NAMALWA (cell line): ENCODE data around the gene CDYL.
A peak's percentile ranks its signal among the peaks of the same experiment; 100 is the strongest.
"Not testable (repeated sequence)": the region's sequence is repeated elsewhere in the genome, so short reads cannot be mapped to it uniquely, and the experiment has no call there.

Experiments used
- DNase-seq: peaks from one replicate; pipeline ENCODE4 v3.0.0-alpha.2; 2015; ENCODE audit warnings: low spot score

The CDYL gene

DNA sequence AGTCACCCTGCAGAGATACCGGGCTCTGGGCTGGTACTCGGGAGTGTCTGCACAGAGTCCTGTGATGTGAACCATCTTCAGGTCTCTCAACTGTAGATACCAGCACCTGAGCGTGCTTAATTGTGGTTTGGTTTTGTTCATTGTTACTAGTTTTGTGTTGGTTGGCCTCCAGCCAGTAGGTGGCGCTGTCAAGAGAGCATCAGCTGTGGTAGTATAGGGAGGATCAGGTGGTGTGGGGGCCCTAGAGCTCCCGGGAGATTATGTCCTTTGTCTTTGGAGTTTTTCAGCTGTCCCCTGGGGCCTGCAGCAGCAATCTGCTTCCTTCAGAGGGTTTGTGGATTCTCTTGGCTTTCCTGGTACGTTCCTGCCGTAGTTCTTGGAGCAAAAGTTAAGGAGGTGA, 67.9 kb downstream of the CDYL start:
- DNase-seq: peak; percentile 42

DNA sequence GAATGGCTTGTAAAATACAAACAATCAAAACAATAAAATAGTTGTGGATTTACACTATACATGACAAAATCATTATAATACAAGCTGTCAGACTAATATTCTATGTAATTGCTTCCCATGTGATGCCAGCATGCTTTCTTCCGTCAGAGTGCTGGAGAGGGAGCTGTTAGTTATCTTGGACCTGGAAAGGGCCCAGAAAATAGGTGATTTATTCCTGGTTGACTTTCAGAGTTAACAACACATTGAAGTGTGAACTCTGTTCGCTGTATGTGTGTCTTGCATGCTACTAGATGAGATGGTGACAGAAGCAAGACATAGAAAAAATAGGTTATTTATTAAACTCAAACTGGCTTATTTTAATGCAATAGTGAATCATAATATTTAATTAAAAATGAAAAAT, 70.2 kb downstream of the CDYL start:
- no peak for DNase-seq

DNA sequence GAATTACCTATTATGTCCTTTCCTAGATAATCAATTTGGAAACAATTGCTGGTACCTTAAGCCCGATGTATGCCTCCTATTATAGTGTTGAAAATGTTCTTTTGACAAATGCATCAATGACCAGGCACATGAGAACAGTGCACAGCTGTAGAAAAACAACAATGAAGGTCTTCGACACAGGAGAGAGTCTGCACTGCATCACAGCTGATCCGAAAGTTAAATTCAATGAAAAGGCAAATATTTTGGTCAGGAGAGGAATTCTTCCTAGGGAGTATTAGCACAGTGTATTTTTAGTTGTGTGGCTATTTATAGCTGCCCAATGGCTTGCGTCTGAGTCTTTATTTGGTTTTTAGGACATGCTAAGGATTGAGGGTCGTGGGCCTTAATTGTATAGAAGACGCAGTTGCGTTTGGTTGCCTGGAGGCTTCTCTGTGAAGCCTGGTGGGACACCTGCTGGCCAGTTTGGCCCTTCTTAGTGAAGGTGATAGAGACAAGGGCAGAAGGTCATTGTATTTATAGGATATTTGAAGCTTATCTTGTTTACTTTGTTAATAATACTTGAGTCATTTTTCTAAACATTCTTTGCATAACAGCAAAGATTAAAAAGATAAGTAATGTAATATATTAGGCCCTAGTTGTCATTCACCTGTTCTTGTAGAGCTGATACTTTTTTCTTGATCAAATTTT, 72.3 kb downstream of the CDYL start:
- peak; percentile 19 for DNase-seq

DNA sequence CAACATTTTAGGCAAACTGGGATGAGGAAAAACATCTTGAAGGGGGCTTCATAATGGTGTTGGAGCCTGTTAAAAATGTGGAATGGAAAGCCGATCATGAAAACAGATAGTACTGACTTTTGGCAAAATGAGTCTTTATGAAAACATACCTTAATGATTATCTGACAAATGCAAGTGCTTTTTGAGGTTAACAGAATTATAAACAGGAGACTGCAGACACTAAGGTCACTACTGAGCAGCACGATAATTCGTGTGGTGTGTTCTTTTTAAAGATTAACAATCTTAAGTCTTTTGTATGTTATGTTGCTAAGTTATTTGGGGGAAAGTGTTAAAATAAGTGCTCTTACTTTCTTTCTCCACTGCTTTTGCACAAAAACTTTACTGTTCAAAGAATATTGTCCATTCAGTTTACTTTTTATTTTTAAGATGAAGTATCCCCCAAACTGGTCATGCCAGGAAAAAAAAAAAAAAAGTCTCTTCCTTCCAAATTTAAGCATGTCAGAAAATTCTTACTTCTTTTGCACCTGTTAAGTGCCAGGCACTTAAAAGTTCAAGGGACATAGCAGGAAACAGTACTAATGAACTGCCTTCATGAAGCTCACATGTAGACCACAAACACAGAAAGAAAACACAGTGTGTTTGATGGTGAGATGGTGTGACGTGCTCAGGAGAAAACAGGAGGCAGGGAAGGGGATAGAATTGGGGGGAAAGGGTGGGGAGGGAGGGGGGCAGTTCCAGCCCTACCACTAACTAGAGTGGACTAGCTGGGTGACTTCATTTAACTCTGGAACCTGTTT, 73.2 kb downstream of the CDYL start:
- no peak for DNase-seq

DNA sequence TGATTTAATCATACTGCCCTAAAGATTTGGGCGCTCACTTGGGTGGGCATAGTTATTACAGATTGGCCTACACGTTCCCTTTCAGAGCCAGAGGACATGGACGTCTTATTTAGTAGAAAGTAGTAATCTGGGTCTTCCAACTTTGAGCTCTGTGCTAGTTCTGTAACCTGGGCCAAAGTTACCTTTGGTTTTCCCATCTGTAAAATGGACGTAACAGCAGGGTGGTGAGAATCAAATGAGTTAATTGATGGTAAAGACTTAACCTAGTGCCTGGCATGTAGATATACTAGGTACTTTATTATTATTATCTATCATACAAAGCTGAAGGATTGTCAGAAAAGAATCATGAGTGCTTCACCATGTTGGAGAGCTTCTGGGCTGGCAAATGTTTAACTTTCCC, 74.8 kb downstream of the CDYL start:
- DNase-seq: no peak

DNA sequence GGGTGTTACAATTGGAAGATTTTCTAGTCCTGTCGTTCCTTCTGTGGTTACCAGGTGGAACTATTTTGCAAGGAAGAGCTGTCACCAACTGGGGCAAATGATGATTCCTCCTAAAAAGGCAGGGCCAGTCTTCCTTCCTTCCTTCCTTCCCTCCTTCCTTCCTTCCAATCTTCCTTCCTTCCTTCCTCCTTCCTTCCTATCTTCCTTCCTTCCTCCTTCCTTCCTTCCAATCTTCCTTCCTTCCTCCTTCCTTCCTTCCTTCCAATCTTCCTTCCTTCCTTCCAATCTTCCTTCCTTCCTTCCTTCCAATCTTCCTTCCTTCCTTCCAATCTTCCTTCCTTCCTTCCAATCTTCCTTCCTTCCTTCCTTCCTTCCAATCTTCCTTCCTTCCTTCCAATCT, 76.0 kb downstream of the CDYL start:
- DNase-seq: not testable (repeated sequence)

DNA sequence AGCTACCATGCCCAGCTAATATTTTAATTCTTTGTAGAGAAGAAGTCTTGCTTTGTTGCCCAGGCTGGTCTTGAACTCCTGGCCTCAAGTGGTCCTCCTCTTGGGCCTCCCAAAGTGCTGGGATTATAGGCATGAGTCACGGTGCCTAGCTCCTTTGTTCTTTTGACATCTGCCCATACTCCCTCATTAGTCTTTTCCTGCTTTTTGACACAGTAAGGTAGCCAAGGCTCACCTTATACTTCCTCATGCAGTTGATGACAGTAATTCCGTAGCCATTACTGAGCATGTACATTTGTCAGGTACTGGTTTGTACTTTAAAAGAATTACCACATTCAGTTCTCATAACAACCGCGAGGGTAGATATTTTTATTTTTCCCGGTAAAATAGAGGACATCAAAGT, 76.7 kb downstream of the CDYL start:
- no peak for DNase-seq

DNA sequence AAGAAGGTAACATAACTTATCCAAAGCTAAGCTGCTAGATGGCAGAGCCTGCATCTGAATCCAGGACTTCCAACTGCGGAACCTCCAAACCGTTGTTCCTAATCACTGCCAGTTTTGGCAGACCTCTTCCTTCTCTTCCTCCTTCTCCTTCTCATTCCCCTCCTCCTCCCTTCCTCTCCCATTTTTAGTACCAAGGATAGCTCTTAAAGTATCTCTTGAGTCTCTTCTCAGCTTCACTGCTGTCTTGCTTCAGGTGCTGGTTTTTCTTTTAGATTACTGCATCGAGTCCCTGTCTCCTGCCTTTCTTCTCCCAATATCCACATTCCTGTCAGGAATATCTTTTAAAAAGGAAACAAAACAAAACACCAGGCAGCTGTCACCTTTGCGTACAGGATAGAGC, 77.1 kb downstream of the CDYL start:
- DNase-seq: no peak

DNA sequence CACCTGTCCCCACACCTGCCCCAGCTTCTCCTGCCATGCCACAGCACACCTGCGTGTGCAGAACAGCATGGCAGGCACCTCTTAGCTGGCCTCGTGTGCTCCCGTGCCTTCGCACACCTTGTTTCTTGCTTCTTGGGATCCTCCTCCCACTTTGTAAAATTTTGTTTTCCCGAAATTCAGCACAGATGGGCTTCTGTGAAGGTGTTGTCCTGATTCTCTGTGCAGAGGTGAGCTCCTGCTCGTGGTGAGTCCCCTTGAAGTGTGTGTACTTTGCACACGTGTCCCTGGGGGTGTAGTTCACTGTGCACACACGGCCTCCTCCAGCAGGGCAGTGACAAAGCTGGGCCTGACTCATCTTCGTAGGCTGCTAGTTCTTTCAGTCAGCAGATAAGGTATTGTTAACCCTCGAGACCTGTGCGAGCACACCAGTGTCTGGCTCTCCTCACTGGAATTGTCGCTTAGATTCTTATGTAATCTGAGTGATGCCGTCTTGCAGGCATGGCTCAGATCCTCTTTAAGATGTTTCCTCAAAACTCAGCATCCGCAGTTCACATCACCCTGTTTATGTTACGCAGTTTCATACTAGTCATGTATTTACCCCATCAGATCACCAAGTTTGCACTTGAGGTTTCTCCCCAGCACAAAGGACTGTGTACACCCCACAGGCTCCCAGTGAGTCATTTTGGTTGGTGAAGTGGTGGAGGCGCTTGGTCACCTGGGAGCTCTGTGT, 77.7 kb downstream of the CDYL start:
- no peak for DNase-seq

DNA sequence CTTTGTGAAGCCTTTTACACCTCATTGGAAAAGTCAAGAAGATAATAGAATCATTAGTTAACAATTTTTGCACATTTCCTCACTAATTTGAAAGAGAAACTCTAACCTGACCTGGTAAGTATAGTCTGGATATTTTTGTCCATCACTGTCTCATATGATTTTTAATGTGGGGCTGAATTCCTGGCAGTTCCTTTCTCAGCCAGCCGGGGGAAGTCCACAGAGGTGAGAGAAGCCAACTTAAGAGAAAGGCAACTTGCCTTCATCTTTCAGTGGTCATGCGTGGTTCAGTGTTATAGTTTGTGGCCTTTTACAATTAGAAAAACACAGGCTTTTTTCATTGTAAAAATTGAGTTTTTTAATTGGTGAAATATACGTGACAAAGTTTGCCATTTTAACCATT, 80.6 kb downstream of the CDYL start:
- no peak for DNase-seq

DNA sequence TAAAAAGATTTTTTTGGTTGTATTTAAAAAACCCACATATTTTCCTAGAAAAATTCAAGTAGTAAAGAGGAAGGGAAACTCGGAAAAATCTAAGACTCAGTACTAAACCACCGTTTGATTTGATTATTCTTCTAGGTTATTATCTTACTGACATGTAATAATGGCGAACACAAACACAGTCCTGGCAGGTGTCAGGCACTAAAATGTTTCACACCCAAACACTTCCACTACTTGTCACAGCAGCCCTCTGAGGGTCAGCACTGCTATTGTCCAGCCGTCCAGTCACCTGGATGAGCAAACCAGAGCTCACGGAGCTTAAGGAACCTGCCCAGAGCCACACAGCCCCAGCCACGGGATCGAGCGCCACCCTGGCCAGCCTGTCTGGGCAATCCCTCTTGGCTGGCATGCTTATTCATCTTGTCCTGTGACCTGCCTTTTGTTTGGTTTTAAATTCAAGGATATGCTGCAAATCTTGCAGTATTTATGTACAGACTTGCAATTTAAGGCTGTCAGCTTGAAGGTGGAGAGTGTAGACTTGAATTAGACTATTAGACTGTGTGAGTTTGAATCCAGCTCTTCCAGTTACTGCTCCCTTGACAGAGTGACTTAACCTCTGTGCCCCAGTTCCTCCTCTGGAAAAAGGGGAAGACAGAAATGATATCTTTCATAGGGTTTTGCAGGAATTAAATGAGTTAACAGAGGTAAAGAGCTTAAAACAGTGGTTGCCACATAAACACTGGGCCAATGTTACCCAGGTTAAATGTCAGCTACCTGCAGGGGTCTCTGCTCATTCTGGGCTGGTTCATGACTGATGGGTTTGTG, 82.2 kb downstream of the CDYL start:
- DNase-seq: no peak

DNA sequence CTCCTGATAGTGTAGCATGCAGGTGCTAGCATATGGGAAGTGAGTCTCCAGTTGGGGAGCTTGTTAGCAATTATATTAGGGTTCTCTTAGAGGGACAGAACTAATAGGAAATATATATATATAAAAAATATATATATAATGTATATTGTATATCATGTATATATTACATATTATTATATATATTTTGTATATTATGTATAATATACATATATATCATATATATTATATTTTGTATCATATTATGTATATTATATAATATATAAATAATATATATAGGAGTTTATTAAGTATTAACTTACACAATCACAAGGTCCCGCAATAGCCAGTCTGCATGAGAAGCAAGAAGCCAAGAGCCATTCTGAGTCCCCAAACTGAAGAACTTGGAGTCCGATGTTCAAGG, 84.2 kb downstream of the CDYL start:
- no peak for DNase-seq

DNA sequence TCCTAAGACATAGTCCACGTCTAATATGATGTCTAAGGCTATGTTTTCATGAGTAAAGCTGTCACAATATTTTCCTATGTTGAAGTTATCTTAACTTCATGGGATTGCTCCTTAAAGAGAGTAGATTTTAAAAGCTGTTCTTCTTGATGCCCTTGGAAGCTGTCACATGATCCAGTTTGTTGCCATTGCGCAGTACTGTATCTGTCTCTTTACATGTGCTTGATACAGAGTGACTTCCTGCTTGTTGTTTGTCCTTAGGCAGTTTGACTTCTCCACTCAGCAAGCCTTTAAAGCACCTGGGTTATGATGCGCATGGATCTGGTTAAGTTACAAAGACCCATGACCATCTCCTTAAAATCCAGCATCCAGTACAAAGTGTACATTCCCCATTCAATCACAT, 85.4 kb downstream of the CDYL start:
- DNase-seq: no peak

DNA sequence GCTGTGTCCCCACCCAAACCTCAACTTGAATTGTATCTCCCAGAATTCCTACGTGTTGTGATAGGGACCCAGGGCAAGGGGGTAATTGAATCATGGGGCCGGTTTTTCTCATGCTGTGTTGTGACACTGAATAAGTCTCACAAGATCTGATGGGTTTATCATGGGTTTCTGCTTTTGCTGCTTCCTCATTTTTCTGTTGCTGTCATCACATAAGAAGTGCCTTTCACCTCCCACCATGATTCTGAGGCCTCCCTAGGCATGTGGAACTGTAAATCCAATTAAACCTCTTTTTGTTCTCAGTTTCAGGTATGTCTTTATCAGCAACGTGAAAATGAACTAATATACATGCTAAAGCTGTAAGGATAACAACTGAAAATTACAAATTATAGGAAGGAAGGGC, 88.3 kb downstream of the CDYL start:
- DNase-seq: no peak

DNA sequence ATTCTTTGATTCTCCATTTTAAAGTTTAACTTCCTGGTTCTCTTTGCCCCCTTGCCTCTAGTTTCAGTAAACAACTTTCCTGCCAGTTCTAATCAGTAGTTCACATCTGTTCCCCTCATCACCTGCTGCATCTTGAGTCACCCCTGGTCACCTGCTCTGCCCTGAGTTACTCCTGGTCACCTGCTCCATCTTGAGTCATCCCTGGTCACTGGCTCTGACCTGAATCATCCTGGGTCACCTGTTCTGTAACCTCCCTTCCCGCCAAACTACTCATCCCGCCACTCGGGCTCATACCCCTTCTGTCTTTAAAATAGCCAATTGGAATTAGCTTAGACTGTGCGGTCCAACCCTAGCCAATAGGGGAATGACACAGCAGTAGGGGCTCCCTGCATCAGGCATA, 88.8 kb downstream of the CDYL start:
- not testable (repeated sequence) for DNase-seq

DNA sequence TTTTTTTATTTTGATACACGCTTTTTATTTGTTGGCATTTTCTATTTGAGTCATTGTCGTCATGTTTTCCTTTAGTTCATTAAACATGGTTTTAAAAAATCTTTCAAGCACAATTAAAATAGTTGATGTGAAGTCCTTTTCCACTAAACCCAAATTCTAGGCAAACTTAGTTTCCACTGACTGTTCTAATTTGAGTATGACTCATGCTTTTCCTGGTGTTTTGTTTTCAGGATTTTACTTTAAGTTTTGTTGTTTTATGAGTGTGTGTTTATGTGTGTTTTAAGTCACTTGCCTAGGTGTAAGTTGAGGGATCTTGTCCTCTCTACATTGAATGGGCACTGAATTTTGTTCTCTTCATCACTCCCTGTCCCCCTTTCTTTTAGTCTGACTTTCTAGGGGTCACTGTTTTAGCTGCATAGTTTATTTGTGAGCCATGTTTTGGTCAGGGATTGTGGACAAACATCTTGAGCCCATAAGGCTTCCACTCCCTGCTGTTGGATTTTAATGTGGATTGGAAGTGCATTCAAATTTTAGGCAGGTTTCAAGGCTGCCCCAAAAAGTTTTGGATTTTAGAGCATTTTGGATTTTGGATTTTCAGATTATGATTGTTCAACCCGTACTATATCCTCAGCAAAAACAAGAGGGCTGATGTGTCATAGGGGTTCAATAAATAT, 94.8 kb downstream of the CDYL start:
- no peak for DNase-seq

DNA sequence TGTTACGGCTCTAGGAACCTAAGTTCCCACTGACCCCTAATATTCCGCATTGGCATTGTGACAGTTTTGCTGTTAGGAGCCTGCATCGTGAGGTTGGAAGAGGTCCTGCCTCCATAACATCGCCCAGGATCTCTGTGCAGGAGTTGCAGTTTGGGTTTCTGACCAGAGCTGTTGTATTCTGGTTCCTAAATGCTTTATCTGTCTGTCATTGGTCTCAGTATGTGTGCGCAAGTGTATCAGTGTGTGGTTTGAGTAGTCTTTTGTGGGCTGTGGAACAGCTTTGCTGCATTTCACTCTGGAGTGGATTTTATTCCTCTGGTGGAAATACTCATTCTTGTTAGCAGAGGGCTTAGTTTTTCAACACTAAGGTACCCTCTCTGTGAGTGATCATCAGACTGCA, 95.6 kb downstream of the CDYL start:
- DNase-seq: no peak

DNA sequence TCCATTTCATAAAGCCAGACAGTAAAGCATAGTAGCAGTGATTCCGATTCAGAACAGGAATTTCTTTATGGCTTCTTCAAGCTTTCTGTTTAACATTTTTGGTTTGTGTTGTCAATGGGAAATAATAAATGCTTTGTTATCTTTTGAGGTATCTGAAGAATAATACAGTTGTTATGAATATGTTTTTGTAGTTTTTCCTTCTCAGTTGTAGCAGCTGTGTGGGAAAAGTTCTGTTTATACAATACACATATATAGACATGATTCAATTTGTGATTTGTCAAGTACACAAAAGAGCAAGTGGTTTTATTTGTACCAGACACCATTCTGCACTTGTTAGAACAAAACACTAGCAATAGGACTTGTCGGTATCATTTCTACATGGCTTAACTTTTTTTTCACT, 96.6 kb downstream of the CDYL start:
- no peak for DNase-seq

DNA sequence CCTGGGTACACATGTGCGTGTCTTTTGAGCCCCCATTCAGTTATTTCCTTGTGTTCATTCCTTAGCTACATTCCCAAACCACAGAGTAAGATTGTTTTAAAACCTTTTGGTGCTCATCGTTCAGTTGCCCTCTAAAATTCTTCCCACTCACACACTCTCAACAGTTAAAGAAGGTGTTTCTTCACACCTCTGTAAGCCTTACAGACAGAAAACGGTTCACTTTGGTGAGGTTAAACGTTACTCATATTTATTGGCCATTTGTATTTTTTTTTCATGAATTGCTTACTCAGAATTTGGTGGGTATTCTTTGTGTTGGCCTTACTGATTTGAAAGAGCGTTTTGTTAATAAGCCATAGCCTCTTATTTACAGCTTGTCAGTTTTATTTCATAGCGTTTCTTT, 97.7 kb downstream of the CDYL start:
- no peak for DNase-seq

DNA sequence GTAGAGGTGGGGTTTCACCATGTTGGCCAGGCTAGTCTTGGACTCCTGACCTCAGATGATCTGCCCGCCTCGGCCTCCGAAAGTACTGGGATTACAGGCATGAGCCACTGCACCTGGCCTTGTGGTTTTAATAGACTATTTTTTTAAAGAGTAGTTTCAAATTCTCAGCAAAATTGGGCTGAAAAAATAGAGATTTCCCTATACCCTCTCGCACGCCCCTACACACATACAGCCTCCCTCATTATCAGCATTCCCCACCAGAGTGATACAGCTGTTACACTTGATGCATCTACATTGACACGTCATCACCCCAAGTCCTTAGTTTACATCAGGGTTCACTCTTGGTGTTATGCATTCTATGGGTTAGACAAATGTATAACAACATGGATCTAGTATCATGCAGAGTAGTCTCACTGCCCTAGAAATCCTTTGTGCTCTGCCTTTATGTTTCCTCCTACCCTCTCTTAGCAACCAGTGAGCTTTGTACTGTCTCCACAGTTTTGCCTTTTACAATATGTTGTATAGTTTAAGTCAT, 103.6 kb downstream of the CDYL start:
- DNase-seq: no peak

DNA sequence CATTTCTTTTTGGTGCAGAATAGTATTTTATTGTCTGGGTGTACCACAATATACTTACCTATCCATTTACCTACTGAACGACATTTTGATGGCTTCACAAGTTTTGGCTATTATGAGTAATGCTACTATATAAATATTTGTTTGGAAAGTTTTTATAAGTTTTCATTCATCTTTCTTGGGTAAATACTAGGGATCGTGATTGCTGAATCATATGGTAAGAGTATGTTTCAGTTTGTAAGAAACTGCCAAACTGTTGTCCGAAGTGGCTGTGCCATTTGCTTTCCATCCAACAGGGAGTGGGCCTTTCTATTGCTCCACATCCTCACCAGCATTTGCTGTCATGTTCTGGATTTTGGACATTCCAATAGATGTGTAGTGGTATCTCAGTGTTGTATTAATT, 104.2 kb downstream of the CDYL start:
- DNase-seq: no peak

DNA sequence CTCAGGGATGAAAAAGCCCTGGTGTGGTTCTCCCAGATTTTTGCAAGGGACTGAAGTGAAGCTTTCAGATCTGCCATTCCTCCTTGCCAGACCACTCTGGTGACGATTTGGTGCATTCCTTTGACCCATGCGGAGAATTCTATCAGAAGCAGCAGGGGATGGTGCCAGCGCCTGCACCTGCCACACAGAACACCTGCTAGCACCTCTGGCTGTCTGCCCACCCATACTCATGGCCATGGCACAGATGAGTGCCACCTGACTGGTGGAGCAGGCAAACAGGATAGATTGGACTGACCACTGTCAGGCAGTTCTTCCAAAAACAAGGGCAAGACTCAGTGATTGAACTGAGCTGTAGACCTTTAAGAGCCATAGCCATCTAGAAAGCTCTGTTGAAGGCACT, 107.1 kb downstream of the CDYL start:
- no peak for DNase-seq
